Stomach (tissue), 4 donors: Measurements from ENCODE around the gene EZH2.

Source experiments
- EP300 ChIP-seq: sonication (generic); formaldehyde crosslinking; IDR thresholded peaks from one replicate; pipeline ENCODE4 v1.6.1; 2017; ENCODE audit warnings: antibody characterized with exemption
- TF ChIP-seq, protein P1 (sequence below), 7 experiments: fragments of 450-650 bp in 4 of 7; fragments of 200-600 bp in 3 of 7; sonication (generic) in 3 of 7; IDR thresholded peaks; one replicate each; pipeline ENCODE4 v1.5.1; 2016 to 2019; ENCODE audit warnings: antibody characterized with exemption in 7 of 7, control low read depth in 2 of 7, mild to moderate bottlenecking in 1 of 7

DNA sequence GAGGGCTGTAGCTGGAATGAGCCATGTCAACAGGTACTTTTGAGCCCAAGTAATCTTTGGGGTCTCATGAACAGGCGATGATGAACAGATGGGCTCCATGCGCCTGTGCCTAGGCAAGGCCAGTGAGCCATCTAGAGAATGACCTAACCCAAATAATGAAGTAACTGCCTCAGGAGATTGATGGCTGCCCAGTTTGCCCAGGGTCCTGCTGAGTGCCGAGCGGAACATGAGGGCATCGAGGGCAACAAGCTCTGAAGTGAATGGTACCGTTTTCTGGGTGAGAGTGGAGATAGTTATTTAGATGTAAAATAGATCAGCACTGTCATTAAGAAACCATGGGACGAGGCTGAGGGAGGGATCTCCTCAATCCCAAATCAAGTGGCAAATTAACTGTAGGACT is 77.9 kb downstream of the EZH2 start:
- TF ChIP-seq, protein P1, sequence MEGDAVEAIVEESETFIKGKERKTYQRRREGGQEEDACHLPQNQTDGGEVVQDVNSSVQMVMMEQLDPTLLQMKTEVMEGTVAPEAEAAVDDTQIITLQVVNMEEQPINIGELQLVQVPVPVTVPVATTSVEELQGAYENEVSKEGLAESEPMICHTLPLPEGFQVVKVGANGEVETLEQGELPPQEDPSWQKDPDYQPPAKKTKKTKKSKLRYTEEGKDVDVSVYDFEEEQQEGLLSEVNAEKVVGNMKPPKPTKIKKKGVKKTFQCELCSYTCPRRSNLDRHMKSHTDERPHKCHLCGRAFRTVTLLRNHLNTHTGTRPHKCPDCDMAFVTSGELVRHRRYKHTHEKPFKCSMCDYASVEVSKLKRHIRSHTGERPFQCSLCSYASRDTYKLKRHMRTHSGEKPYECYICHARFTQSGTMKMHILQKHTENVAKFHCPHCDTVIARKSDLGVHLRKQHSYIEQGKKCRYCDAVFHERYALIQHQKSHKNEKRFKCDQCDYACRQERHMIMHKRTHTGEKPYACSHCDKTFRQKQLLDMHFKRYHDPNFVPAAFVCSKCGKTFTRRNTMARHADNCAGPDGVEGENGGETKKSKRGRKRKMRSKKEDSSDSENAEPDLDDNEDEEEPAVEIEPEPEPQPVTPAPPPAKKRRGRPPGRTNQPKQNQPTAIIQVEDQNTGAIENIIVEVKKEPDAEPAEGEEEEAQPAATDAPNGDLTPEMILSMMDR (IDR thresholded peaks at IDR 0.05), result no peak
- no peak for TF ChIP-seq EP300
